Stimulated activated CD8-positive, alpha-beta memory T cell treated with anti-CD3 and anti-CD28 coated beads, Interleukin-12 subunit alpha, Interleukin-12 subunit beta, amount 100 ng/mL, for 4 hours (primary cell): Measurements from ENCODE around the gene CD9.
"Not testable (repeated sequence)": the region's sequence is repeated elsewhere in the genome, so short reads cannot be mapped to it uniquely, and the experiment has no call there.

ENCODE experiments used
- DNase-seq: peaks from one replicate; pipeline ENCODE4 v3.0.0-alpha.2; 2020; ENCODE audit warnings: low read depth

The CD9 gene

GRCh38 chr12:6180268-6181051 is 19.7 kb upstream of the CD9 start:
- no peak for DNase-seq

GRCh38 chr12:6181166-6181565 is 19.0 kb upstream of the CD9 start:
- DNase-seq = no peak

GRCh38 chr12:6181583-6182278 is 18.5 kb upstream of the CD9 start:
- DNase-seq = no peak

GRCh38 chr12:6182279-6182898 is 17.8 kb upstream of the CD9 start:
- no peak for DNase-seq

- DNase-seq = no peak
Observed at GRCh38 chr12:6183689-6184428, 16.3 kb upstream of the CD9 start.

GRCh38 chr12:6185961-6186827 is 14.0 kb upstream of the CD9 start:
- no peak for DNase-seq

- no peak for DNase-seq
Observed at GRCh38 chr12:6187948-6188793, 12.0 kb upstream of the CD9 start.

GRCh38 chr12:6189028-6189427 is 11.2 kb upstream of the CD9 start:
- no peak for DNase-seq

- DNase-seq = not testable (repeated sequence)
Observed at GRCh38 chr12:6189952-6190598, 10.1 kb upstream of the CD9 start.

GRCh38 chr12:6190767-6191530 is 9.3 kb upstream of the CD9 start:
- not testable (repeated sequence) for DNase-seq

GRCh38 chr12:6192604-6193380 is 7.4 kb upstream of the CD9 start:
- no peak for DNase-seq

- DNase-seq = no peak
Observed at GRCh38 chr12:6193853-6194815, 6.1 kb upstream of the CD9 start.

- peak; percentile 54 for DNase-seq
Observed at GRCh38 chr12:6195665-6196535, 4.3 kb upstream of the CD9 start.

GRCh38 chr12:6198051-6198450 is 2.1 kb upstream of the CD9 start:
- no peak for DNase-seq

GRCh38 chr12:6198556-6198955 is 1.6 kb upstream of the CD9 start:
- DNase-seq = no peak

- no peak for DNase-seq
Observed at GRCh38 chr12:6198985-6199530, 1.1 kb upstream of the CD9 start.
